HCT116 (cell line): ENCODE measurements around the gene PCSK9. TPM values are rescaled to one million over a fixed set of nuclear protein-coding genes. Genes with fewer than 3 reads are reported as not detected.

ENCODE experiments used
- ATAC-seq: fragments of 200-7000 bp; cut with Tn5 transposase; 2 replicates; pipeline ENCODE4 v1.9.1; 2020; ENCODE audit warnings: mild to moderate bottlenecking, moderate library complexity
- BruUV-seq: library from RNA; stranded (reverse); fragments of 400-500 nt; replicated peaks from 2 replicates; lab custom pipeline; 2021; lab: Mats Ljungman, UMichigan
- CTCF ChIA-PET: fragments of 300-600 bp; sonication (Branson Sonifier 250); formaldehyde crosslinking; loops from one replicate; lab custom pipeline; 2021; ENCODE audit warnings: antibody characterized with exemption; lab: Charles Lee
- POLR2A ChIA-PET: fragments of 300-600, 350-600 bp; sonication (Branson Sonifier 250); formaldehyde crosslinking; loops from one replicate; lab custom pipeline; 2021; ENCODE audit warnings: antibody characterized with exemption; lab: Charles Lee
- RAD21 ChIA-PET, 2 experiments: fragments of 300-600 bp; sonication (Branson Sonifier 250); formaldehyde crosslinking; loops; one replicate each; lab custom pipeline; 2023; ENCODE audit warnings: low total read pairs in 2 of 2; ENCODE audit not compliant: uncharacterized antibody in 2 of 2, unreplicated experiment in 2 of 2, low non-redundant PET in 1 of 2; lab: Charles Lee
- DNase-seq: peaks from one replicate; pipeline ENCODE4 v3.0.0-alpha.2; 2010; ENCODE audit warnings: low read depth, low spot score
- H2AFZ ChIP-seq: fragments of 200-600 bp; shearing (Covaris generic), sonication (generic); 2 replicates; pipeline ENCODE4 v1.6.1; 2017; ENCODE audit warnings: low read depth, mixed run types, mixed read lengths, antibody characterized with exemption, low read length; ENCODE audit not compliant: poor library complexity, severe bottlenecking
- H3K27ac ChIP-seq: 2 replicates; pipeline ENCODE4 v1.5.1; 2012; ENCODE audit warnings: low read depth, low read length
- H3K27me3 ChIP-seq: fragments of 200-600 bp; sonication (generic); 2 replicates; pipeline ENCODE4 v1.6.1; 2016; ENCODE audit warnings: mixed run types, low read length, mixed read lengths; ENCODE audit not compliant: insufficient read depth
- H3K36me3 ChIP-seq, 2 experiments: fragments of 200-500 bp in 1 of 2; fragments of 200-600 bp in 1 of 2; sonication (Bioruptor generic) in 1 of 2; sonication (generic) in 1 of 2; 2 replicates each; pipeline versions ENCODE4 v1.5.1 to v1.6.1; 2014 to 2016; ENCODE audit warnings: low read length in 2 of 2, inconsistent platforms in 1 of 2, mixed read lengths in 1 of 2, mixed run types in 1 of 2; ENCODE audit not compliant: insufficient read depth in 2 of 2, control insufficient read depth in 1 of 2
- H3K4me1 ChIP-seq, 2 experiments: fragments of 200-600 bp in 1 of 2; sonication (generic) in 1 of 2; 2 replicates each; pipeline versions ENCODE4 v1.5.1 to v1.6.1; 2012 to 2017; ENCODE audit warnings: low read length in 2 of 2, inconsistent platforms in 1 of 2, mild to moderate bottlenecking in 1 of 2, mixed read lengths in 1 of 2, mixed run types in 1 of 2, moderate library complexity in 1 of 2; ENCODE audit not compliant: insufficient read depth in 2 of 2, control insufficient read depth in 1 of 2
- H3K4me2 ChIP-seq: fragments of 200-600 bp; sonication (generic); 2 replicates; pipeline ENCODE4 v1.6.1; 2017; ENCODE audit warnings: mixed run types, low read length, mixed read lengths
- H3K4me3 ChIP-seq, 2 experiments: fragments of 200-600 bp in 1 of 2; sonication (generic) in 1 of 2; replicated peaks in 1 of 2; 2 replicates each; pipeline ENCODE4 v1.5.1; 2011 to 2016; ENCODE audit warnings: low read length in 2 of 2, control low read depth in 1 of 2, low read depth in 1 of 2, mild to moderate bottlenecking in 1 of 2, mixed read lengths in 1 of 2, mixed run types in 1 of 2
- H3K79me2 ChIP-seq: fragments of 200-600 bp; sonication (generic); 2 replicates; pipeline ENCODE4 v1.6.1; 2017; ENCODE audit warnings: mild to moderate bottlenecking, mixed run types, low read length, moderate library complexity, mixed read lengths; ENCODE audit not compliant: insufficient read depth
- H3K9ac ChIP-seq: fragments of 200-600 bp; sonication (generic); 2 replicates; pipeline ENCODE4 v1.6.1; 2016; ENCODE audit warnings: low read length, mixed read lengths
- H3K9me2 ChIP-seq: fragments of 200-600 bp; sonication (generic), shearing (Covaris generic); 2 replicates; pipeline ENCODE4 v1.6.1; 2017; ENCODE audit warnings: mixed run types, mild to moderate bottlenecking, moderate library complexity; ENCODE audit not compliant: insufficient read depth
- H3K9me3 ChIP-seq, 2 experiments: fragments of 200-500 bp in 1 of 2; fragments of 200-600 bp in 1 of 2; sonication (Bioruptor generic) in 1 of 2; sonication (generic) in 1 of 2; 2 replicates each; pipeline ENCODE4 v1.6.1; 2014 to 2017; ENCODE audit warnings: low read length in 2 of 2, mixed read lengths in 2 of 2, inconsistent platforms in 1 of 2, low read depth in 1 of 2, mild to moderate bottlenecking in 1 of 2, mixed run types in 1 of 2, moderate library complexity in 1 of 2; ENCODE audit not compliant: control insufficient read depth in 1 of 2, insufficient read depth in 1 of 2
- H4K20me1 ChIP-seq: fragments of 200-600 bp; sonication (generic), shearing (Covaris generic); 2 replicates; pipeline ENCODE4 v1.6.1; 2017; ENCODE audit warnings: mixed run types, mild to moderate bottlenecking, moderate library complexity; ENCODE audit not compliant: insufficient read depth
- CBX3 ChIP-seq: IDR thresholded peaks from 2 replicates; pipeline ENCODE4 v1.6.1; 2012; ENCODE audit warnings: low read depth
- CEBPB ChIP-seq: IDR thresholded peaks from 2 replicates; pipeline ENCODE4 v1.6.1; 2012; ENCODE audit warnings: low read depth
- EGR1 ChIP-seq: IDR thresholded peaks from 2 replicates; pipeline ENCODE4 v1.6.1; 2012; ENCODE audit warnings: low read depth
- ELF1 ChIP-seq: IDR thresholded peaks from 2 replicates; pipeline ENCODE4 v1.6.1; 2012; ENCODE audit warnings: low read depth, borderline replicate concordance
- EZH2 ChIP-seq: fragments of 200-600 bp; sonication (generic); IDR thresholded peaks from 2 replicates; pipeline ENCODE4 v1.6.1; 2017; ENCODE audit warnings: antibody characterized with exemption, mixed run types
- EZH2phosphoT487 ChIP-seq: fragments of 200-600 bp; IDR thresholded peaks from 2 replicates; pipeline ENCODE4 v1.6.1; 2018; ENCODE audit warnings: antibody characterized with exemption, borderline replicate concordance
- MAX ChIP-seq: IDR thresholded peaks from 2 replicates; pipeline ENCODE4 v1.6.1; 2012
- POLR2A ChIP-seq: IDR thresholded peaks from 2 replicates; pipeline ENCODE4 v1.7.0; 2011; ENCODE audit warnings: borderline replicate concordance; ENCODE audit not compliant: insufficient read depth, insufficient read length; ENCODE audit errors: extremely low read depth
- POLR2AphosphoS5 ChIP-seq: IDR thresholded peaks from 2 replicates; pipeline ENCODE4 v1.6.1; 2011; ENCODE audit warnings: mild to moderate bottlenecking, low read depth, low read length, moderate library complexity
- RAD21 ChIP-seq: IDR thresholded peaks from 2 replicates; pipeline ENCODE4 v1.6.1; 2012; ENCODE audit warnings: low read depth, mild to moderate bottlenecking
- SIN3A ChIP-seq: IDR thresholded peaks from 2 replicates; pipeline ENCODE4 v1.6.1; 2012; ENCODE audit warnings: low read depth
- ZNF274 ChIP-seq: fragments of 200-500 bp; sonication (Bioruptor generic); IDR thresholded peaks from 2 replicates; pipeline ENCODE4 v1.6.1; 2014; ENCODE audit warnings: mild to moderate bottlenecking, low read depth, low read length, inconsistent platforms
- intact Hi-C: fragments of 100-400 bp; cut with micrococcal nuclease; formaldehyde crosslinking; loops from 2 replicates; pipeline ENCODE4 v1.10.0; 2022
- total RNA-seq: library from RNA; stranded (reverse); gene quantifications from one replicate; pipeline ENCODE4 v1.2.1, GENCODE V29; 2021; ENCODE audit not compliant: unreplicated experiment
- TF ChIP-seq, protein P1 (sequence below), 3 experiments: fragments of 200-600 bp in 1 of 3; sonication (generic) in 1 of 3; IDR thresholded peaks in 2 of 3; conservative IDR thresholded peaks in 1 of 3; 2 replicates each; pipeline ENCODE4 v1.5.1; 2012 to 2017; ENCODE audit warnings: low read depth in 2 of 3, low read length in 2 of 3, antibody characterized with exemption in 1 of 3, borderline replicate concordance in 1 of 3, control low read depth in 1 of 3, mild to moderate bottlenecking in 1 of 3, mixed read lengths in 1 of 3, mixed run types in 1 of 3, moderate library complexity in 1 of 3; ENCODE audit not compliant: insufficient read depth in 1 of 3

PCSK9 gene
- total RNA-seq, 1 experiment from 2014 or later: 39.6 TPM

GRCh38 chr1:55046871-55047270 lies 7.5 kb downstream of the PCSK9 start (continued):
- TF ChIP-seq RAD21 (no peak), POLR2AphosphoS5 (no peak), EGR1 (no peak)

DNA sequence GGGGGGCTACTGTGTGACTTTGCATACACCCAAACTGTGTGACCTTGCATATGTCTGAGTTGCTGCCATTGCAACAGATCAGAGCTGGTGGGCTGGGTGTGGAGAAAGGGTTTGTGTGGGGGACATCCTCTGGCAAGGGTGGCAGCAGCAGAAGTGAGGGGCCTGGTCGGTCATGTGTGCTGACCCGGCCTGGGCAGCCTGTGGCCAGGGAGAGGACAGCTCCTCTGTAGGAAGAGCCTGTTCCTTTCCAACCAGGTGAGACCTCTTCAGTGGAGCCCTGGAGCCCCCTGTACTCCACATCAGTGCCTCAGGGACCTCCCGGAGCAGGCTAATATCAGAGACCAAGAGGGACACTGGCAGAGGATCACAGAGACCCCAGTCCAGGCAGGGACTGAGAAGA lies 8.3 kb downstream of the PCSK9 start:
- ChIA-PET RAD21 (no interaction called here), POLR2A (no interaction called here), CTCF (no interaction called here)
- no peak overlapping the region for H3K9ac ChIP-seq
- no TSS peak for BruUV-seq
- no peak overlapping the region for H2AFZ ChIP-seq
- no peak overlapping the region for H3K27ac ChIP-seq
- H3K4me2 ChIP-seq: no peak overlapping the region
- 0 out of 4 replicates have a peak, but pooled peaks cover 0 to 9% of the 10 kb centered on the region in 2 experiments for H3K36me3 ChIP-seq
- intact Hi-C loops: no loop called here
- H4K20me1 ChIP-seq: no peaks in the 10 kb centered on the region
- no peak overlapping the region for H3K4me3 ChIP-seq
- DNase-seq: no peak
- no peaks in the 10 kb centered on the region for H3K9me2 ChIP-seq
- no peak for TF ChIP-seq ELF1
- no peak for TF ChIP-seq SIN3A
- TF ChIP-seq RAD21: no peak
- no peak for TF ChIP-seq ZNF274
- TF ChIP-seq POLR2A: no peak
- TF ChIP-seq CEBPB: no peak
- TF ChIP-seq EZH2: no peak
- no peak for TF ChIP-seq MAX
- TF ChIP-seq, protein P1, sequence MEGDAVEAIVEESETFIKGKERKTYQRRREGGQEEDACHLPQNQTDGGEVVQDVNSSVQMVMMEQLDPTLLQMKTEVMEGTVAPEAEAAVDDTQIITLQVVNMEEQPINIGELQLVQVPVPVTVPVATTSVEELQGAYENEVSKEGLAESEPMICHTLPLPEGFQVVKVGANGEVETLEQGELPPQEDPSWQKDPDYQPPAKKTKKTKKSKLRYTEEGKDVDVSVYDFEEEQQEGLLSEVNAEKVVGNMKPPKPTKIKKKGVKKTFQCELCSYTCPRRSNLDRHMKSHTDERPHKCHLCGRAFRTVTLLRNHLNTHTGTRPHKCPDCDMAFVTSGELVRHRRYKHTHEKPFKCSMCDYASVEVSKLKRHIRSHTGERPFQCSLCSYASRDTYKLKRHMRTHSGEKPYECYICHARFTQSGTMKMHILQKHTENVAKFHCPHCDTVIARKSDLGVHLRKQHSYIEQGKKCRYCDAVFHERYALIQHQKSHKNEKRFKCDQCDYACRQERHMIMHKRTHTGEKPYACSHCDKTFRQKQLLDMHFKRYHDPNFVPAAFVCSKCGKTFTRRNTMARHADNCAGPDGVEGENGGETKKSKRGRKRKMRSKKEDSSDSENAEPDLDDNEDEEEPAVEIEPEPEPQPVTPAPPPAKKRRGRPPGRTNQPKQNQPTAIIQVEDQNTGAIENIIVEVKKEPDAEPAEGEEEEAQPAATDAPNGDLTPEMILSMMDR (IDR thresholded peaks at IDR 0.05 in 2 of 3, conservative IDR thresholded peaks at IDR 0.05 in 1 of 3; ENCODE audit: borderline replicate concordance in 1 of 3, insufficient read depth in 1 of 3, low read depth in 2 of 3, low read length in 2 of 3): no peak
- no peak for TF ChIP-seq CBX3
- no peak for TF ChIP-seq EZH2phosphoT487
- no peak for ATAC-seq
- H3K79me2 ChIP-seq: no peaks in the 10 kb centered on the region
- H3K9me3 ChIP-seq: no peaks in the 10 kb centered on the region
- no peaks in the 10 kb centered on the region for H3K27me3 ChIP-seq
- no peaks in the 10 kb centered on the region for H3K4me1 ChIP-seq
